Adipose tissue (tissue), 3 donors: Measurements from ENCODE around the gene RPL29. TPM values are rescaled to one million over a fixed set of nuclear protein-coding genes. Genes with fewer than 3 reads are reported as not detected.
"Not testable (repeated sequence)": the region's sequence is repeated elsewhere in the genome, so short reads cannot be mapped to it uniquely, and the experiment has no call there.

Experiments used
- H3K27ac ChIP-seq: one replicate; pipeline ENCODE4 v1.5.1; 2013; ENCODE audit warnings: low read depth, low read length
- WGBS, 3 donors: extraction: QIAGEN DNeasy Blood & Tissue Kit; methylation state at CpG; one replicate each; pipeline ENCODE4 v1.1.7; 2013; 5-methylcytosine and 5-hydroxymethylcytosine counted together
- polyA plus RNA-seq, 3 donors: library from polyadenylated mRNA; stranded (reverse); fragments of 200-250 nt; gene quantifications; one replicate each; pipeline ENCODE4 v1.2.3, GENCODE V29; 2013
- donor health status: healthy with polysubstance abuse.
- donor health status: Bipolar disorder and iron deficiency.
- donor health status: healthy.

The RPL29 gene
- polyA plus RNA-seq, 3 donors = 1,845 to 3,201 (median 3,021) TPM

- H3K27ac ChIP-seq = no peak overlapping the region
- 77 to 91% (median 88%) methylated on average over 6 of the region's 6 CpGs for WGBS, 3 donors
Observed at GRCh38 chr3:52013802-52014598, 18.3 kb upstream of the RPL29 start.

- WGBS, 3 donors = 54 to 70% (median 69%) methylated on average over 7 of the region's 7 CpGs
- H3K27ac ChIP-seq = no peak overlapping the region
Observed at GRCh38 chr3:52012699-52013098, 17.0 kb upstream of the RPL29 start.

GRCh38 chr3:52010431-52010830, 14.7 kb upstream of the RPL29 start:
- no peak overlapping the region for H3K27ac ChIP-seq

GRCh38 chr3:52007291-52007690, 11.6 kb upstream of the RPL29 start:
- no peak overlapping the region for H3K27ac ChIP-seq
- WGBS, 3 donors = 35 to 75% (median 61%) methylated on average over 4 of the region's 4 CpGs

GRCh38 chr3:52006820-52007133, 11.1 kb upstream of the RPL29 start:
- WGBS, 3 donors = 78 to 85% (median 83%) methylated on average over 6 of the region's 6 CpGs
- no peak overlapping the region for H3K27ac ChIP-seq

- WGBS, 3 donors = 41 to 56% (median 50%) methylated on average over 8 of the region's 8 CpGs
Observed at GRCh38 chr3:52006017-52006819, 10.5 kb upstream of the RPL29 start.

GRCh38 chr3:52005571-52005986, 9.9 kb upstream of the RPL29 start:
- no peak overlapping the region for H3K27ac ChIP-seq
- 7 to 10% (median 9%) methylated on average over 15 of the region's 15 CpGs for WGBS, 3 donors

More at GRCh38 chr3:52006017-52006819, 10.5 kb upstream of the RPL29 start:
- H3K27ac ChIP-seq = no peak overlapping the region

- 81 to 89% (median 89%) methylated on average over 4 of the region's 4 CpGs for WGBS, 3 donors
- no peak overlapping the region for H3K27ac ChIP-seq
Observed at GRCh38 chr3:52004906-52005395, 9.3 kb upstream of the RPL29 start.

- H3K27ac ChIP-seq = no peak overlapping the region
- WGBS, 3 donors = 60 to 69% (median 64%) methylated on average over 16 of the region's 16 CpGs
Observed at GRCh38 chr3:52004163-52004787, 8.6 kb upstream of the RPL29 start.

- WGBS, 3 donors = 73 to 78% (median 75%) methylated on average over 6 of the region's 6 CpGs
- no peak overlapping the region for H3K27ac ChIP-seq
Observed at GRCh38 chr3:52002748-52003147, 7.1 kb upstream of the RPL29 start.

- WGBS, 3 donors = 2 to 3% (median 2%) methylated on average over 18 of the region's 18 CpGs
- H3K27ac ChIP-seq = no peak overlapping the region
Observed at GRCh38 chr3:52001443-52001974, 5.8 kb upstream of the RPL29 start.

- WGBS, 3 donors = 71 to 86% (median 79%) methylated on average over 2 of the region's 2 CpGs
- no peak overlapping the region for H3K27ac ChIP-seq
Observed at GRCh38 chr3:51999846-52000245, 4.2 kb upstream of the RPL29 start.

GRCh38 chr3:51998774-51999173, 3.1 kb upstream of the RPL29 start:
- WGBS, 3 donors = 71 to 82% (median 79%) methylated on average over 7 of the region's 7 CpGs

DNA sequence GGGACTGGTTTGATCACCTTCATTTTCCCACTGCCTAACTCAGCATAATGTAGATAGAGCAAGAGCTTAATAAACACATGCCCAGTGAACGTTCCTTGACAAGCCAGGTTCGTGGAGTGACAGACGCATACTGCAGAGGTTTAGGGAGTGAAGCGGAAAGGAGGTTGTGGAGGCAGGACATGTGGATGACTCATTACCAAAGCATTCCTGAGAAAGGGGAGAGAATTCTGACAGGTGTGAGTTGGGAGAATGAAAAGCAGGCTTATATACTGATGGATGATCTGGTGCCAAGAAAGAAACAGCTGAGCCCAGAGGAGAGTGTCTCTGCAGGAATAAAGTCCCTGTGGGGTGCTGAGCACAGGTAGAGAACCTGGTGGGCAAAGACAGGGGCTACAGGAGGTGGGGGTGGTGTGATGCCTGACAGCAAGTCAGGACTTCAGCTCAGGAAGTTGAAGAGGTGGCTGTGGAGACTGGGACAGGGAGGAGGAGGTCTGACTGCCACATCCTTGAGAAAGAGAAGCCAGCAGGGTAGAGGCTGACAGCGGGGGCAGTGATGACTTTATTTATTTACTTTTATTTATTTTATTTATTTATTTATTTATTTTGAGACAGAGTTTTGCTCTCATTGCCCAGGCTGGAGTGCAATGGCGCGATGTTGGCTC, 2.4 kb upstream of the RPL29 start:
- 36 to 66% (median 63%) methylated on average over 7 of the region's 7 CpGs for WGBS, 3 donors
- H3K27ac ChIP-seq = no peak overlapping the region

More at GRCh38 chr3:51998774-51999173, 3.1 kb upstream of the RPL29 start:
- no peak overlapping the region for H3K27ac ChIP-seq

- WGBS, 3 donors = 52 to 60% (median 57%) methylated on average over 2 of the region's 2 CpGs
- H3K27ac ChIP-seq = no peak overlapping the region
Observed at GRCh38 chr3:51997172-51997571, 1.5 kb upstream of the RPL29 start.

DNA sequence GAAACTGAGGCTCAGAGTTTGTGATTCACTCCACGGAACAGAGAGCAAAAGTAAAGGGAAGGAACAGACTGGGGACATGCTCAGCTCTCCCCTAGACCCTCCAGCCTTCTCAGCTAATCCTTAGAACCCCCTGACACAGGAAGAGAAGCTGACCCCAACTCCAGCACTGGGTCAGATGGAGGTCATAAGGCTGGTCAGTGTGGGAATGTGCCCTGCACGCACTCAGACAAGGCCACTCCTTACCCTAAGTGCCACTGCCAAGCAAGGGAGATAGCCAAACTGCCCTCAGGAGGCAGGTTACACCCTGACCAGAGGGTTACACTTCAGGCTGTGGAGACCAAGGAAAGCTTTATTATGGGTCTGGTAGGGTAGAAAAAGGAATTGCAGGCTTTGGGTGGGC, 1.2 kb downstream of the RPL29 start:
- WGBS, 3 donors = 67 to 84% (median 71%) methylated on average over 2 of the region's 2 CpGs
- no peak overlapping the region for H3K27ac ChIP-seq

DNA sequence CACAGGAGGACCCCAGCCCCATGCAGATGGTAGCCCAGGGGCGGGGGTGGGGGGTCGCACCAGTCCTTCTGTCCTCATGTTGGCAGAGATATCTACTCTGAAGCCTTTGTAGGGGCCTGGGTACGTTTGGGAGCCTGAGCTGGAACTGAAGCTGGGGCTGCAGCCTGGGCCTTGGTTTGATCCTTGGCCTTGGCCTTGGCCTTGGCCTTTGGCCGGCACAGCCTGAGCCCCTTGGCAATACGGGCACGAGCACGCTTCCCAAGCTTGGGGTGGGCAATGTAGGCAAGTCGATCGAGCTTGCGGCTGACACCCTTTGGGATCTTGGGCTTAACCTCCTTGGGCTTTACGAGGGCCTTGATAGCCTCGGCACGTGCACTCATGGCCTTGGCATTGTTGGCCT, 2.0 kb downstream of the RPL29 start:
- 65 to 87% (median 83%) methylated on average over 6 to 10 of the region's 13 CpGs for WGBS, 3 donors
- H3K27ac ChIP-seq = not testable (repeated sequence)

- WGBS, 3 donors = 72 to 90% (median 79%) methylated on average over 3 of the region's 3 CpGs
- no peak overlapping the region for H3K27ac ChIP-seq
Observed at GRCh38 chr3:51992017-51992682, 3.5 kb downstream of the RPL29 start.
